HepG2 (cell line): ENCODE data around the gene GRHL1. TPM values are rescaled to one million over a fixed set of nuclear protein-coding genes. Genes with fewer than 3 reads are reported as not detected.
A peak's percentile ranks its signal among the peaks of the same experiment; 100 is the strongest.

ENCODE experiments used
- ARID2 ChIP-seq: sonication (generic); formaldehyde crosslinking; IDR thresholded peaks from 2 replicates; pipeline ENCODE4 v1.8.1; 2022; ENCODE audit warnings: mild to moderate bottlenecking, missing genetic modification reagents, borderline replicate concordance
- ETV5 ChIP-seq: IDR thresholded peaks from 2 replicates; pipeline ENCODE4 v1.6.1; 2018; ENCODE audit warnings: missing biosample characterization, missing genetic modification reagents, inconsistent platforms, borderline replicate concordance
- FUBP1 ChIP-seq: sonication (generic); formaldehyde crosslinking; IDR thresholded peaks from 2 replicates; pipeline ENCODE4 v1.5.1; 2020; ENCODE audit warnings: missing genetic modification reagents, mild to moderate bottlenecking, borderline replicate concordance
- MEF2D ChIP-seq: sonication (generic); formaldehyde crosslinking; IDR thresholded peaks from 2 replicates; pipeline ENCODE4 v1.5.1; 2020; ENCODE audit warnings: mild to moderate bottlenecking, missing genetic modification reagents
- NFE2L1 ChIP-seq: sonication (generic); formaldehyde crosslinking; IDR thresholded peaks from 2 replicates; pipeline ENCODE4 v1.4.0; 2020; ENCODE audit warnings: missing genetic modification reagents, mild to moderate bottlenecking, borderline replicate concordance
- NFKB2 ChIP-seq: sonication (generic); formaldehyde crosslinking; IDR thresholded peaks from 2 replicates; pipeline ENCODE4 v1.4.0; 2020; ENCODE audit warnings: missing genetic modification reagents, borderline replicate concordance
- NKX3-1 ChIP-seq: sonication (generic); formaldehyde crosslinking; IDR thresholded peaks from 2 replicates; pipeline ENCODE4 v1.5.0; 2020; ENCODE audit warnings: missing genetic modification reagents
- PAX8 ChIP-seq: sonication (generic); formaldehyde crosslinking; IDR thresholded peaks from 2 replicates; pipeline ENCODE4 v1.8.0; 2022; ENCODE audit warnings: mild to moderate bottlenecking, missing genetic modification reagents, borderline replicate concordance
- REL ChIP-seq: sonication (generic); formaldehyde crosslinking; conservative IDR thresholded peaks from 2 replicates; pipeline ENCODE4 v1.8.0; 2022; ENCODE audit warnings: mild to moderate bottlenecking, missing genetic modification reagents, moderate library complexity
- SOX5 ChIP-seq: IDR thresholded peaks from 2 replicates; pipeline ENCODE4 v1.6.1; 2016; ENCODE audit warnings: borderline replicate concordance
- SPEN ChIP-seq: sonication (generic); formaldehyde crosslinking; IDR thresholded peaks from 2 replicates; pipeline ENCODE4 v1.5.1; 2020; ENCODE audit warnings: low read depth, mild to moderate bottlenecking, missing genetic modification reagents
- STAT5B ChIP-seq: sonication (generic); formaldehyde crosslinking; IDR thresholded peaks from 2 replicates; pipeline ENCODE4 v1.4.0; 2020; ENCODE audit warnings: missing genetic modification reagents
- TCF7 ChIP-seq: sonication (generic); IDR thresholded peaks from 2 replicates; pipeline ENCODE4 v1.6.1; 2016; ENCODE audit warnings: antibody characterized with exemption, low read depth
- ZFP91 ChIP-seq: sonication (generic); formaldehyde crosslinking; IDR thresholded peaks from 2 replicates; pipeline ENCODE4 v1.9.0; 2022; ENCODE audit warnings: missing genetic modification reagents, mild to moderate bottlenecking, borderline replicate concordance
- ZFX ChIP-seq: sonication (generic); formaldehyde crosslinking; IDR thresholded peaks from 2 replicates; pipeline ENCODE4 v1.4.0; 2020; ENCODE audit warnings: mild to moderate bottlenecking, low read depth, missing genetic modification reagents, moderate library complexity
- ZNF256 ChIP-seq: sonication (generic); formaldehyde crosslinking; conservative IDR thresholded peaks from 2 replicates; pipeline ENCODE4 v1.4.0; 2020; ENCODE audit warnings: missing genetic modification reagents
- ZNF34 ChIP-seq: sonication (generic); formaldehyde crosslinking; IDR thresholded peaks from 2 replicates; pipeline ENCODE4 v1.4.0; 2020; ENCODE audit warnings: mild to moderate bottlenecking, missing genetic modification reagents, borderline replicate concordance
- ZNF432 ChIP-seq: sonication (generic); formaldehyde crosslinking; IDR thresholded peaks from 2 replicates; pipeline ENCODE4 v1.5.0; 2020; ENCODE audit warnings: missing genetic modification reagents, mild to moderate bottlenecking, borderline replicate concordance
- ZNF567 ChIP-seq: sonication (generic); formaldehyde crosslinking; IDR thresholded peaks from 2 replicates; pipeline ENCODE4 v1.8.1; 2023; ENCODE audit warnings: mild to moderate bottlenecking, missing genetic modification reagents, borderline replicate concordance
- ZNF569 ChIP-seq: sonication (generic); formaldehyde crosslinking; IDR thresholded peaks from 2 replicates; pipeline ENCODE4 v1.5.0; 2020; ENCODE audit warnings: mild to moderate bottlenecking, missing genetic modification reagents, moderate library complexity, borderline replicate concordance
- ZNF597 ChIP-seq: sonication (generic); formaldehyde crosslinking; IDR thresholded peaks from 2 replicates; pipeline ENCODE4 v1.5.0; 2020; ENCODE audit warnings: missing genetic modification reagents
- ZNF605 ChIP-seq: sonication (generic); formaldehyde crosslinking; IDR thresholded peaks from 2 replicates; pipeline ENCODE4 v1.8.0; 2022; ENCODE audit warnings: mild to moderate bottlenecking, missing genetic modification reagents
- ZNF615 ChIP-seq: sonication (generic); formaldehyde crosslinking; IDR thresholded peaks from 2 replicates; pipeline ENCODE4 v1.5.0; 2020; ENCODE audit warnings: mild to moderate bottlenecking, missing genetic modification reagents, borderline replicate concordance
- ZNF724P ChIP-seq: sonication (generic); formaldehyde crosslinking; IDR thresholded peaks from 2 replicates; pipeline ENCODE4 v1.8.0; 2022; ENCODE audit warnings: missing genetic modification reagents, borderline replicate concordance
- ZSCAN31 ChIP-seq: sonication (generic); formaldehyde crosslinking; IDR thresholded peaks from 2 replicates; pipeline ENCODE4 v1.5.0; 2020; ENCODE audit warnings: low read depth, mild to moderate bottlenecking, missing genetic modification reagents
- polyA plus RNA-seq, 8 experiments: library from polyadenylated mRNA; depleted of rRNA in 3 of 8; stranded (reverse) in 7 of 8; unstranded in 1 of 8; fragments of >200 nt; fragmentation: Illumina TruSeq in 4 of 8; extraction: Trizol in 4 of 8; gene quantifications; 2 replicates each; pipeline versions ENCODE4 v1.2.1 to v1.2.3, GENCODE V29; 2011 to 2016; ENCODE audit warnings: low read depth in 4 of 8, missing spikeins in 1 of 8, mixed read lengths in 1 of 8; ENCODE audit not compliant: insufficient read depth in 1 of 8
- total RNA-seq, 5 experiments: library from RNA; depleted of rRNA; stranded (reverse); fragments of >200 nt; fragmentation: Illumina TruSeq; extraction: Trizol; gene quantifications; 2 replicates each; pipeline ENCODE4 v1.2.3, GENCODE V29; 2016; ENCODE audit warnings: low read depth in 1 of 5

GRHL1 gene
- total and polyA plus RNA-seq, 2 of the 13 experiments (the other 11 are each of a cell fraction or from before 2014, with no cell fraction given): 9.3 to 12.0 TPM

DNA sequence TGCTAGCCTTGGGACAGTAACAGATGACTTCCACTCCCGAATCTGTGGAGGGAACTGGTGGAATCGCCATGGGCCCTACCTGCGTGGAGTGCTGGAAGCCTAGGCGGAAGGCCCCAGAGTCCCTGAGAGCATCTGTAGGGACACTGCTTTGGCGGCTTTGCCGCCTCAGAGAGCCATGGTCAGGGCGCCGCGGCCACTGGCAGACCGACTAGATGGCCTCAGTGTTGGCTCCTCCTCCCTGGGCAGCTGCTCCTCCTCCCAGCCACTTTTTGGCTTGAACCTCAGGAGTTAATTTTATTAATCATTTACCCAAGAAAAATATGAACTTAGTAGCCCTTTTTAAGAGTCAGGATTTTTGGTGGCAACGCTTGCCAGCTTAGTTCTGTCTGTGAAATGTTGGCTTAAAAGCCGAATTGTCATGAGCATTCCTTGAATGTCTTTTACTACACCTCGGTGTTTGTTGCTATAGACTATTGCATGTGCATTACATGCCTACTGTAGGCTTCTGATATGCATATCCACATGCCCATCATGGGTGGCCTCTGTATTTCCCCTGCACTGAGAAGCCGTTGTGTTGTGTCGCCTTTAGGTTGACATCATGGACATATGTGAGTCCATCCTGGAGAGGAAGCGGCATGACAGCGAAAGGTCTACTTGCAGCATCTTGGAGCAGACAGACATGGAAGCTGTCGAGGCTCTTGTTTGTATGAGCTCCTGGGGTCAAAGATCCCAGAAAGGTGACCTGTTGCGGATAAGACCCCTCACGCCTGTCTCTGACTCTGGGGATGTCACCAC is 94.3 kb downstream of the GRHL1 start (continued):
- TF ChIP-seq TCF7: no peak
- no peak for TF ChIP-seq REL (CRISPR knock-in tag)
- no peak for TF ChIP-seq NFE2L1 (CRISPR knock-in tag)
- TF ChIP-seq STAT5B (CRISPR knock-in tag): no peak
- TF ChIP-seq SOX5: no peak
- TF ChIP-seq MEF2D: no peak
- no peak for TF ChIP-seq ZNF724P
- TF ChIP-seq ZNF256 (CRISPR knock-in tag): no peak
- no peak for TF ChIP-seq ZNF569
- TF ChIP-seq ETV5 (CRISPR knock-in tag): no peak
- no peak for TF ChIP-seq NKX3-1 (CRISPR knock-in tag)
- TF ChIP-seq PAX8: no peak
- 0 out of 2 replicates have a peak, but pooled peaks have one; percentile 29 for TF ChIP-seq ZFP91 (CRISPR knock-in tag)
- no peak for TF ChIP-seq ARID2 (CRISPR knock-in tag)
- TF ChIP-seq SPEN (CRISPR knock-in tag): no peak
- TF ChIP-seq FUBP1 (CRISPR knock-in tag): peak; percentile 64; the same call in 1 of the 2 replicates
- TF ChIP-seq ZNF615 (CRISPR knock-in tag): no peak
- TF ChIP-seq ZFX (CRISPR knock-in tag): 0 out of 2 replicates have a peak, but pooled peaks have one; percentile 20
- 0 out of 2 replicates have a peak, but pooled peaks have one; percentile 44 for TF ChIP-seq ZNF605 (CRISPR knock-in tag)
- no peak for TF ChIP-seq ZNF34 (CRISPR knock-in tag)
- no peak for TF ChIP-seq ZNF567 (CRISPR knock-in tag)
- no peak for TF ChIP-seq ZNF597 (CRISPR knock-in tag)
- TF ChIP-seq ZNF432: no peak
- 0 out of 2 replicates have a peak, but pooled peaks have one; percentile 49 for TF ChIP-seq ZSCAN31 (CRISPR knock-in tag)
- TF ChIP-seq NFKB2 (CRISPR knock-in tag): peak; percentile 31; the same call in 1 of the 2 replicates
